ENCODE results near the gene RNF14.
A peak's percentile ranks its signal among the peaks of the same experiment; 100 is the strongest.

Gene RNF14

GRCh38 chr5:141989720-141990119 is 20.8 kb downstream of the RNF14 start:
- DNase-seq: no peak

- peak; percentile 72 for DNase-seq
Observed at GRCh38 chr5:141992349-141992963, 23.6 kb downstream of the RNF14 start.

GRCh38 chr5:141994511-141995136 is 25.7 kb downstream of the RNF14 start:
- DNase-seq: no peak

GRCh38 chr5:141995656-141996055 is 26.8 kb downstream of the RNF14 start:
- DNase-seq: no peak

GRCh38 chr5:141997358-141997960 is 28.6 kb downstream of the RNF14 start:
- DNase-seq: no peak

GRCh38 chr5:142000173-142000572 is 31.3 kb downstream of the RNF14 start:
- DNase-seq: no peak

GRCh38 chr5:142000704-142001484 is 32.0 kb downstream of the RNF14 start:
- DNase-seq: no peak

GRCh38 chr5:142003266-142003800 is 34.4 kb downstream of the RNF14 start:
- DNase-seq: no peak

GRCh38 chr5:142006363-142007236 is 37.7 kb downstream of the RNF14 start:
- DNase-seq: no peak

- DNase-seq: no peak
Observed at GRCh38 chr5:142007237-142007544, 38.3 kb downstream of the RNF14 start.

- no peak for DNase-seq
Observed at GRCh38 chr5:142008813-142009212, 39.9 kb downstream of the RNF14 start.

- DNase-seq: no peak
Observed at GRCh38 chr5:142009886-142010285, 41.0 kb downstream of the RNF14 start.

GRCh38 chr5:142011572-142012185 is 42.8 kb downstream of the RNF14 start:
- no peak for DNase-seq

- peak; percentile 57 for DNase-seq
Observed at GRCh38 chr5:142012186-142012785, 43.4 kb downstream of the RNF14 start.

GRCh38 chr5:142012792-142013388 is 44.0 kb downstream of the RNF14 start, which contains the start of gene GNPDA1:
TSS of gene GNPDA1 (minus strand) at chr5:142013027. CDS start at chr5:142012035, 992 bp downstream.
- peak; percentile 53 for DNase-seq

- DNase-seq: no peak
Observed at GRCh38 chr5:142013734-142014521, 45.0 kb downstream of the RNF14 start.

- DNase-seq: peak; percentile 44
Observed at GRCh38 chr5:142014911-142015584, 46.1 kb downstream of the RNF14 start.

GRCh38 chr5:142015781-142016533 is 47.1 kb downstream of the RNF14 start:
- peak; percentile 33 for DNase-seq

- peak; percentile 44 for DNase-seq
Observed at GRCh38 chr5:142016556-142016955, 47.7 kb downstream of the RNF14 start.
